Breast epithelium (tissue), 4 donors: ENCODE data around the gene FCMR. TPM values are rescaled to one million over a fixed set of nuclear protein-coding genes. Genes with fewer than 3 reads are reported as not detected.

Experiments used
- DNase-seq, 2 donors: peaks; one replicate each; pipeline ENCODE4 v3.0.0-alpha.2; 2019; ENCODE audit warnings: low spot score in 2 of 2
- H3K27ac ChIP-seq, 2 donors: fragments of 200-600 bp; sonication (generic) in 1 of 2; one replicate each; pipeline ENCODE4 v1.5.1; 2016 to 2019; ENCODE audit warnings: mild to moderate bottlenecking in 1 of 2
- H3K27me3 ChIP-seq, 2 donors: fragments of 200-600 bp; sonication (generic) in 1 of 2; one replicate each; pipeline versions ENCODE4 v1.5.1 to v1.6.0; 2017 to 2019; ENCODE audit warnings: control low read depth in 1 of 2, mild to moderate bottlenecking in 1 of 2
- H3K36me3 ChIP-seq: fragments of 200-600 bp; one replicate; pipeline ENCODE4 v1.5.1; 2019
- H3K4me1 ChIP-seq, 2 donors: fragments of 200-600 bp; sonication (generic); one replicate each; pipeline ENCODE4 v1.5.1; 2016 to 2019; ENCODE audit warnings: control low read depth in 1 of 2
- H3K4me3 ChIP-seq, 3 donors: fragments of 200-600 bp; sonication (generic); 1 replicate in 2 of 3; 2 replicates in 1 of 3; pipeline ENCODE4 v1.5.1; 2016 to 2019; ENCODE audit warnings: mild to moderate bottlenecking in 3 of 3, moderate library complexity in 2 of 3
- H3K9me3 ChIP-seq, 2 donors: fragments of 200-600 bp; sonication (generic) in 1 of 2; one replicate each; pipeline ENCODE4 v1.5.1; 2016 to 2019; ENCODE audit warnings: control low read depth in 1 of 2
- POLR2A ChIP-seq: fragments of 450-650 bp; IDR thresholded peaks from one replicate; pipeline ENCODE4 v1.6.1; 2016; ENCODE audit warnings: antibody characterized with exemption, mild to moderate bottlenecking, moderate library complexity
- POLR2AphosphoS5 ChIP-seq, 3 donors: sonication (generic); formaldehyde crosslinking; IDR thresholded peaks; one replicate each; pipeline ENCODE4 v1.6.1; 2017; ENCODE audit warnings: antibody characterized with exemption in 3 of 3
- intact Hi-C: fragments of 100-400 bp; cut with DNase I; formaldehyde crosslinking; loops from one replicate; pipeline ENCODE4 v1.15.1; 2023; ENCODE audit warnings: low total_unique reads
- total RNA-seq, 3 donors: library from RNA; depleted of rRNA; stranded (reverse); fragments of >200 nt; gene quantifications; one replicate each; pipeline ENCODE4 v1.1.0, GENCODE V29; 2016
- TF ChIP-seq, protein P1 (sequence below), 3 donors: fragments of 450-650 bp; IDR thresholded peaks; one replicate each; pipeline ENCODE4 v1.5.1; 2016 to 2017; ENCODE audit warnings: antibody characterized with exemption in 3 of 3, mild to moderate bottlenecking in 3 of 3, moderate library complexity in 3 of 3

Gene FCMR
- total RNA-seq, 3 donors from 2014 or later: 1.1 to 11.0 (median 3.3) TPM

DNA sequence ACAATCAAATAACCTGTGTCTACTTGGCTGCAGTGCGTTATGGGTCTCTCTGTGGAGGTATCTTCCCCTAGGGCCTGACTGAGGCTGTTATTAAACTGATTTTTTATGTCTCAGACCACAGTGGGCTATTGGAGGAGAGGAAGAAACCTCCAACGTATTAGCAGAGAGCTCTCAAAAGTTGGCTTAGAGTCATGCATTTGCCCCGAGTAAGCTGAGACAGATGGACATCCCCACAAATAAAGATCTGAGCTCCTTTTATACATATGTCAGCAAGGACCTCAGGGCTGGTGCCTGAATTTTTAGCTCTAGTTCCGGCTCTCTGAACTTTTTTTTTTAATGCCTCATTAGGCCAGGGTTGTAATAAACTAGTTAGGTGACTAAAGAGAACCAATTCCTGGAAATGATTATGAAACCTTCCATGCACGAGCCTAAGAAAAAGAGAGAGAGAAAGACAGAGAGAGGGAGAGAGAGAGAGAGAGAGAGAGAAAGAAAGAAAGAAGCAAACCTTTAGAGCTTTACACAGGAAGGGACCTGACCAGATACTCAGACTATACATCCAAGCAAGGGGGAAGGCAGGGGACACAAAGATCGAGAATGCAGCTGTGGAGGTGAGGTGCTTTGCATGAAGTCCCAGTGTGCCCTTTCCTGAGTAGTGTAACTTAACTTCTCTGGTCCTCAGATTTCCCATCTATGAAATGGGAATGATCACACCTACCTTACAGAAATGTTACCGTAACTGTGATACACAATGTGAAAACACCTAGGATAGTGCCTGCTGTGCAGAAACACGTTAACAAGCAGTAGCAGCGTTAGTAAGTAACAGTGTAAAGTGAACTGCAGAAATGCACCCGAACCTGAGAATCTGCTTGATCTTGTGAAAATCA is 33.0 kb upstream of the FCMR start:
- H3K27me3 ChIP-seq: no peaks in the 10 kb centered on the region
- H3K4me3 ChIP-seq: no peak overlapping the region
- H3K4me1 ChIP-seq: peaks cover 0 to 9% of the 10 kb centered on the region in 2 donors
- no peaks in the 10 kb centered on the region for H3K9me3 ChIP-seq
- TF ChIP-seq POLR2AphosphoS5 (IDR thresholded peaks at IDR 0.05) (peak in 1 of 3 donors; percentile 13), POLR2A (no peak)
- DNase-seq: no peak
- H3K36me3 ChIP-seq: no peaks in the 10 kb centered on the region
- intact Hi-C loops: no loop called here
- H3K27ac ChIP-seq: peak overlapping the region; percentile 79 to 85

DNA sequence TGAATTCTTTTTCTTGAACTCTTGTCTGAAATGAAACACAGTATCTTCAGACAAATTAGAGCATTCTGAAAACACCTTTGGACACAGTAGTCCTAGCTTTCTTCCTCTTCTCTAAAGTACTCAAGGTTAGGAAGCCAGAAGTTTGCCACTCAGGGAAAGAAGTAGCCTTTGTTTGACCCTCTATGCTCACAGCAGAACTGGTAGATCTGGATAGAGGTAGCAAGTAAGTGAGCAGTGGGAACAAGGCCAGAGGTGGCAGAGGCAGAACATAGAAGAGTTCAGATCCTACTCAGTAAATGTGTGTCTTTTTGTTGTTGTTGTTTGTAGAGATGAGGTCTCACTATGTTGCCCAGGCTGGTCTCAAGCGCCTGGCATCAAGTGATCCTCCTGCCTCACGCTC is 31.9 kb upstream of the FCMR start:
- peak in 1 of 2 donors; percentile 53 for DNase-seq
- peak overlapping the region; percentile 79 to 85 for H3K27ac ChIP-seq
- intact Hi-C loops: no loop called here
- peaks cover 0 to 9% of the 10 kb centered on the region in 2 donors for H3K4me1 ChIP-seq
- TF ChIP-seq, protein P1, sequence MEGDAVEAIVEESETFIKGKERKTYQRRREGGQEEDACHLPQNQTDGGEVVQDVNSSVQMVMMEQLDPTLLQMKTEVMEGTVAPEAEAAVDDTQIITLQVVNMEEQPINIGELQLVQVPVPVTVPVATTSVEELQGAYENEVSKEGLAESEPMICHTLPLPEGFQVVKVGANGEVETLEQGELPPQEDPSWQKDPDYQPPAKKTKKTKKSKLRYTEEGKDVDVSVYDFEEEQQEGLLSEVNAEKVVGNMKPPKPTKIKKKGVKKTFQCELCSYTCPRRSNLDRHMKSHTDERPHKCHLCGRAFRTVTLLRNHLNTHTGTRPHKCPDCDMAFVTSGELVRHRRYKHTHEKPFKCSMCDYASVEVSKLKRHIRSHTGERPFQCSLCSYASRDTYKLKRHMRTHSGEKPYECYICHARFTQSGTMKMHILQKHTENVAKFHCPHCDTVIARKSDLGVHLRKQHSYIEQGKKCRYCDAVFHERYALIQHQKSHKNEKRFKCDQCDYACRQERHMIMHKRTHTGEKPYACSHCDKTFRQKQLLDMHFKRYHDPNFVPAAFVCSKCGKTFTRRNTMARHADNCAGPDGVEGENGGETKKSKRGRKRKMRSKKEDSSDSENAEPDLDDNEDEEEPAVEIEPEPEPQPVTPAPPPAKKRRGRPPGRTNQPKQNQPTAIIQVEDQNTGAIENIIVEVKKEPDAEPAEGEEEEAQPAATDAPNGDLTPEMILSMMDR (IDR thresholded peaks at IDR 0.05): no peak
- TF ChIP-seq POLR2A: no peak
- no peak for TF ChIP-seq POLR2AphosphoS5 (IDR thresholded peaks at IDR 0.05)
- H3K9me3 ChIP-seq: no peaks in the 10 kb centered on the region
- H3K27me3 ChIP-seq: no peaks in the 10 kb centered on the region
- H3K36me3 ChIP-seq: no peaks in the 10 kb centered on the region
- H3K4me3 ChIP-seq: no peak overlapping the region

DNA sequence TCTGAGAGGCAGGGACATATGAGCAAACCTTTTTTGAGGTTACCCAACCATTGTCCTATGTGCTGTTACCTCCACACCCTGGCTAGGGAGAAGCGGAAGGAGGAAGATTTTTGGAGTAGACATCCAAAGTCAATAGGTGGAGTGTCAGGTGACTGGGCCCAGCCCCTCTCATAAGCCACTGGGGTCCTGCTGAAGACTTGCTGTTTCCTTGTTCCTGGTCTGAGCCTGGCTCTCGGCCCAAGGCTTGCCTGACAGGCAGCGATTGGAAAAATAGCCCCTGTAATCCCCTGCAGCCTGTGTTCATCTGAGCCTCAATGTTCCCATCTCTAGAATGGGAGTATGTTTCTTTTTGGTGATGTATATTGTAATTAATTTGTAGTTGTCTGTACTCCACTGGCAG is 31.4 kb upstream of the FCMR start:
- Histone ChIP-seq H3K9me3 (no peaks in the 10 kb centered on the region), H3K27me3 (no peaks in the 10 kb centered on the region), H3K27ac (peak overlapping the region; percentile 79 to 85), H3K36me3 (no peaks in the 10 kb centered on the region), H3K4me3 (no peak overlapping the region), H3K4me1 (peaks cover 0 to 9% of the 10 kb centered on the region in 2 donors)
- peak in 1 of 2 donors; percentile 58 for DNase-seq
- intact Hi-C loops: no loop called here
- TF ChIP-seq POLR2AphosphoS5 (IDR thresholded peaks at IDR 0.05): peak in 1 of 3 donors; percentile 24
- TF ChIP-seq, protein P1 (IDR thresholded peaks at IDR 0.05): no peak
- TF ChIP-seq POLR2A: no peak

DNA sequence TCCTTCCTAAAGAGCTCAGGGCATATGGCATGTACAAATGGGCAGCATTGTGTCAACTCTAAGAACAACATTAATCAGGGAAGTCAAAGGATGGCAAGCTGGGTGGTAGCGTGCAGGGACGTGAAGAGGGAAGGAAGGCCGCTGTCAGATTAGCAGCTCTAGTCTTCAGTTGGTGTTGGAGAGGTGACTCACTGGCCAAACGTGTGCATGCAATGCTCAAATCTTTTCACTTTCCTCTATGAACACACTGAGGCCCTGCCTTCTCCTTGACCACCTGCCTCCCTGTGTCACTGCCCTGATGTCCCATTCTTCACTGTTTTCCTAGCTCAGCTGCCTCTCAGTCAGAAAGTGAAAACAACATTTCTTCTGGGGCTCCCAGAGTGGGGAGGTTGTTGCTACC is 30.4 kb upstream of the FCMR start:
- TF ChIP-seq POLR2A: no peak
- no peak for TF ChIP-seq POLR2AphosphoS5 (IDR thresholded peaks at IDR 0.05)
- TF ChIP-seq, protein P1 (IDR thresholded peaks at IDR 0.05): no peak
- DNase-seq: no peak
- H3K27ac ChIP-seq: peak overlapping the region; percentile 71 to 79

DNA sequence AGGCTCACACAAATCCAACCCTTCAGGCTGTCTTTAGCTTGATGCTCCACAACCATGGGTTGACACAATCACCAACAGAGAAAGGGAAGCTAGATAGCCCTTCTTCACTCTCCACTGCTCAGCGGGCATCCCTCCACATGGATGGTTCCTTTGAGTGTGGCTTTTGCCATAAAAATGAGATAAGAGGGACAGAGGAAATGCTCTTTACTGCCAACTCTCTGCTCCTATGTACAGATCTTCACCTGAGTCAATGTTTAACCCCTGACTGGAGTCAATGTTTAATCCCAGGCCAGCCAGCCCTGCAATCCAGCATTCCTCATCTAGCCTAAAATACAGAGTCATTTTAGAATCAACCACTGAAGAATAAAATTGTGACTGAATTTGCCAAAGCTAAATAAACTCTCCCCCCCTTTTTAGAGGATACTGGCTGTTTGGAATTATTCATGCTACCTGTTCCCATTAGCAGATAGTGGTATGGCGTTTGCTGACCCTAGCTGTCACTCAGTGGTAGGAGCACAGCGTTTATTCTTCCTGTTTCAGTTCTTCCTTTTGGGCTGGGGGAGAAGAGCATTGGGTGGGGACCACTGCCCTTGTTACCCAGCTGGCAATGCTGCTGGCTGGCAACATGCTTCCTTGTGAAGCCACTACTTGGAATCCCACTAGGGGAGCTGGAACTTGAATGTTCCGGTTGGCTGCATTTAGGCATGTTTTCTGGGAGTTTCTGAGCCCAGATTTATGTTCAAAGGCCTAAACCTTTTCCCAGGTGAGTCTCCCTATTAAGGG is 29.8 kb upstream of the FCMR start:
- no peaks in the 10 kb centered on the region for H3K9me3 ChIP-seq
- peak overlapping the region; percentile 71 to 79 for H3K27ac ChIP-seq
- DNase-seq: no peak
- intact Hi-C loops: no loop called here
- peaks cover 0 to 9% of the 10 kb centered on the region in 2 donors for H3K4me1 ChIP-seq
- TF ChIP-seq POLR2AphosphoS5 (IDR thresholded peaks at IDR 0.05): no peak
- no peak for TF ChIP-seq POLR2A
- TF ChIP-seq, protein P1 (IDR thresholded peaks at IDR 0.05): no peak
- no peaks in the 10 kb centered on the region for H3K36me3 ChIP-seq
- no peak overlapping the region for H3K4me3 ChIP-seq
- no peaks in the 10 kb centered on the region for H3K27me3 ChIP-seq

More for the DNA sequence above, 30.4 kb upstream of the FCMR start:
- Histone ChIP-seq H3K36me3 (no peaks in the 10 kb centered on the region), H3K4me3 (no peak overlapping the region), H3K27me3 (no peaks in the 10 kb centered on the region), H3K9me3 (no peaks in the 10 kb centered on the region), H3K4me1 (peaks cover 0 to 9% of the 10 kb centered on the region in 2 donors)
- intact Hi-C loops: no loop called here
